ENCODE results near the gene ADGRF3.

DNA sequence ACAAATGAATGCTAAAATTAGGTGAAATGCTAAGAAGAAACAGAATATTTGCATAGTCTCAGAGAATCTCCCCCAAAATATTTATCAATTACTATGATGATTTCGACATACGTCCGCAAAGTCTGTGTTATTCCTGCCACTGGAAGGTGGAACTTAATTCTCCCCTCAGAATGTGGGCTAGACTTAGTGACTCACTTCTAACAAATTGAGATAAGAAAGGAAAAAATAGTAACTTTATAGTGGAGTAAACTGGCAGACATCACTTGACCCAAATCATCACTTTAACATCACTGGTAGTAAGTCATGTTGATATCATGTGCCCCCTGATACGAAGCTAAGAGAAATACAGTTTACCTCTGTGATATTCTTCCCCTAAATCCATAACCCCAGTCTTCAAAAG, 78.4 kb downstream of the ADGRF3 start:
- no peak for TF ChIP-seq CTCF (conservative IDR thresholded peaks at IDR 0.05; ENCODE audit: low read depth, low read length)
- TF ChIP-seq EZH2 (IDR thresholded peaks at IDR 0.05; ENCODE audit: borderline replicate concordance, low read depth, low read length, poor library complexity, severe bottlenecking): no peak
